ENCODE data around the gene SAMD1. TPM values are rescaled to one million over a fixed set of nuclear protein-coding genes. Genes with fewer than 3 reads are reported as not detected.
A peak's percentile ranks its signal among the peaks of the same experiment; 100 is the strongest.
"Not testable (repeated sequence)": the region's sequence is repeated elsewhere in the genome, so short reads cannot be mapped to it uniquely, and the experiment has no call there.

The SAMD1 gene
- total RNA-seq, 2 donors from 2014 or later, result 24.8 to 25.3 TPM

DNA sequence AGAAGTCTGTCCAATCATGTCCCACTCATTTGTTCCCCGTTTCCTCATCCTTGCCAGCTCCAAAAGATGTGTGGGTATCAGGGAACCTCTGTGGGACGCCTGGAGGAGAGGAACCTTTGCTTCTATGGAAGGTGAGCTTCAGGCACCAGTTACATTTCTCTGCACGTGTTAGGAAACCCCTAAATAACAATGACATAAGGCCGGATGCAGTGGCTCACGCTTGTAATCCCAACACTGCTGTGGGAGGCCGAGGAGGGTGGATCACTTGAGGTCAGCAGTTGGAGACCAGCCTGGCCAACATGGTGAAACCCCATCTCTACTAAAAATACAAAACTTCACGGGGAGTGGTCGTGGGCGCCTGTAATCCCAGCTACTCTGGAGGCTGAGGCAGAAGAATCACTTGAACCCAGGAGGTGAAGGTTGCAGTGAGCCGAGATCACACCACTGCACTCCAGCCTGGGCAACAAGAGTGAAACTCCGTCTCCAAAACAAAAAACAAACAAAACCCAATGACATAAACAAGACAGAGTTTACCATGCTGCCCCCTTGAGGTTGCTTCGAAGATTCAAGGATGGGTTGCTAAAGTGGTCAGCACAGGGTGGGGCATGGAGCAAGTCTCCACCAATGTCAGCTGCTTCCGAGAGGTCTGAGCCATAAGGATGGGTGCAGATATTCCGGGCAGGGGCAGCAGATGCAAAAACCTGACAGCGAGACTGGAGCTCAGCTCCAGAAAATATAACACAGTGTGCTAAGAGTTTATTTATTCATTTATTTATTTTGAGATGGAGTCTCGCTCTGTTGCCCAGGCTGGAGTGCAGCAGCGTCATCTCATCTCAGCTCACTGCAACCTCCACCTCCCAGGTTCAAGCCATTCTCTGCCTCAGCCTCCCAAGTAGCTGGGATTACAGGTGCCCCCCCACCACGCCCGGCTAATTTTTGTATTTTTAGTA, 47.6 kb downstream of the SAMD1 start:
- H3K27ac Mint-ChIP-seq, result peak overlapping the region; percentile 92
- H3K4me1 Mint-ChIP-seq, result peaks cover 15% of the 10 kb centered on the region
- DNase-seq, result peak in 1 of 3 donors; percentile 39
- H3K27me3 Mint-ChIP-seq; H3K4me3 Mint-ChIP-seq; H3K36me3 Mint-ChIP-seq (ENCODE audit: low read depth); H3K9me3 ChIP-seq (ENCODE audit: control insufficient read depth, low read length, poor library complexity, severe bottlenecking): not testable (repeated sequence)
- ATAC-seq, result peak; percentile 81

DNA sequence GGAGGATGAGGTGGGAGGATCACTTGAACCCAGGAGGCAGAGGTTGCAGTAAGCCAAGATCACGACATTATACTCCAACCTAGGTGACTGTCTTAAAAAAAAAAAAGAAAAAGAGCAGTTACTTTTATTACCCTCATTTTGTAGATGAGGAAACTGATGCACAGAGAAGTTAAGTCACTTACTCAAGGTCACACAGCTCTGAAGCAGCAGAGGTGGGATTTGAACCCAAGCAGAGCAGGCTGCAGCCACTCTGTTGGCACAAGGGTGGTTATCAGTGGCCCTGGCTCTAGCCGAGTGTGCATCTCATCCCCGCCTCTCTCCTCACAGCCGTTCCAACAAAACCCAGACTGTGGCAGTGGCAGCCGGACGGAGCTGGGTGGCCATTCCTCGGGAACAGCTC, 51.4 kb downstream of the SAMD1 start:
- Mint-ChIP-seq H3K4me1 (peaks cover 19% of the 10 kb centered on the region), H3K4me3 (no peak overlapping the region), H3K27ac (no peak overlapping the region), H3K27me3 (no peaks in the 10 kb centered on the region), H3K36me3 (ENCODE audit: low read depth) (no peaks in the 10 kb centered on the region)
- ATAC-seq (no peak), DNase-seq (no peak)
- no peaks in the 10 kb centered on the region for H3K9me3 ChIP-seq (ENCODE audit: control insufficient read depth, low read length, poor library complexity, severe bottlenecking)

Other genes starting within 250 kb of the SAMD1 start
- gene NANOS3, start 213.6 kb downstream of the SAMD1 start, total RNA-seq, result 1 to 10 TPM in 1 of 2 donors, under 1 TPM in 1; 0.60 to 2.6 TPM
- gene BRME1, start 184.6 kb downstream of the SAMD1 start, total RNA-seq, result 1 to 10 TPM in 1 of 2 donors, under 1 TPM in 1; 0.82 to 1.7 TPM
- gene CC2D1A, start 184.6 kb downstream of the SAMD1 start, total RNA-seq, result 10 to 100 TPM; 22.5 to 24.4 TPM
- under 1 TPM in 1 of 2 donors, not detected in 1; 0.31 TPM for gene PODNL1, start 152.3 kb downstream of the SAMD1 start, total RNA-seq
- 10 to 100 TPM; 88.2 to 95.8 TPM for gene DCAF15, start 138.2 kb downstream of the SAMD1 start, total RNA-seq
- gene RFX1, start 84.4 kb downstream of the SAMD1 start, total RNA-seq, result 10 to 100 TPM; 23.3 to 24.7 TPM
- gene RLN3, start 62.6 kb downstream of the SAMD1 start, total RNA-seq, result not detected
- gene IL27RA, start 59.0 kb downstream of the SAMD1 start, total RNA-seq, result 10 to 100 TPM; 39.6 to 51.6 TPM
- not detected for gene PALM3, start 28.7 kb downstream of the SAMD1 start, total RNA-seq
- gene MISP3, start 18.0 kb downstream of the SAMD1 start, total RNA-seq, result 1 to 10 TPM in 1 of 2 donors, under 1 TPM in 1; 0.65 to 1.3 TPM
- under 1 TPM; 0.22 to 0.31 TPM for gene C19orf67, start 5.0 kb downstream of the SAMD1 start, total RNA-seq
- gene PRKACA, start 27.0 kb upstream of the SAMD1 start, total RNA-seq, result 10 to 100 TPM; 35.2 to 38.5 TPM
- 1 to 10 TPM; 1.5 to 1.9 TPM for gene ASF1B, start 45.8 kb upstream of the SAMD1 start, total RNA-seq
- 10 to 100 TPM; 14.9 to 30.8 TPM for gene ADGRL1, start 115.4 kb upstream of the SAMD1 start, total RNA-seq